GM19395 (cell line): Measurements from ENCODE around the gene AKAP7.

ENCODE experiments used
- ATAC-seq: cut with Tn5 transposase; IDR thresholded peaks from one replicate; pipeline ENCODE4 v1.9.1; 2021; ENCODE audit warnings: mild to moderate bottlenecking, moderate library complexity; ENCODE audit not compliant: unreplicated experiment

Gene AKAP7

GRCh38 chr6:131197716-131198115, 62.4 kb downstream of the AKAP7 start:
- no peak for ATAC-seq

GRCh38 chr6:131199568-131200272, 64.5 kb downstream of the AKAP7 start:
- ATAC-seq = peak; percentile 100

DNA sequence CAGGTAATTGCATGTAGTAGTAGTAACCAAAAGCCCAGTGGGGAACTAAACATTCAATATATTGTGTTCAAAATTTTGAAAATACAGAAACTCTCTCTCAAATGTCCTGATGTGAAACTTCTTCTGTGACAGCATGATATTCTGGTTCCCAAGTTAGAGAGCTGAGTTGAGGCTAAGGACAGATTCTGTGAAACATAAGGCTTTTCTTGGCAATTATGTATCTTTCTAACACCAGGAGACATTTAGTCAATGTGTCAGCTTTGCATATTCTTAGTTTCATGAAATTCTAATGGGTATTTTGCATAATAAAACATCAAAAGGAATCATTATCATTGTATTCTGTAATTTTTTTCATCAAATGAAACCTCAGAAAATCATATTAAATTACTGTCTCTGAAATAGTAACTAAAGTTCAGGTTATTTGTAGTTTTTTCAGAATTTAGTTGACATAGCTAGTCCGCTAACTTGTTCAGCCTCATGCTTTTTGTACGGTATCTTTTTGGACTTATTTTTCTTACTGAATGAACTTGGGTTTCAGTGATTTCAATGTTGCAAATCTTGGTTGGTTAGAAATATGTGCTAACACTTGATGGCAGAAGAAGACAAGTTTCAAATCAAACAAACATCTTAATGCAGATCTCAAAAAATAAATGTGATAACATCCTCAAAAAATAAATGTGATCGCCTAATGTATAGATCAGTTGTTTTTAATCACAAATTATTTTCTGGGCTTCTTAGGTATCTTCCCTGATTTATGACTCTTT, 70.4 kb downstream of the AKAP7 start:
- no peak for ATAC-seq

DNA sequence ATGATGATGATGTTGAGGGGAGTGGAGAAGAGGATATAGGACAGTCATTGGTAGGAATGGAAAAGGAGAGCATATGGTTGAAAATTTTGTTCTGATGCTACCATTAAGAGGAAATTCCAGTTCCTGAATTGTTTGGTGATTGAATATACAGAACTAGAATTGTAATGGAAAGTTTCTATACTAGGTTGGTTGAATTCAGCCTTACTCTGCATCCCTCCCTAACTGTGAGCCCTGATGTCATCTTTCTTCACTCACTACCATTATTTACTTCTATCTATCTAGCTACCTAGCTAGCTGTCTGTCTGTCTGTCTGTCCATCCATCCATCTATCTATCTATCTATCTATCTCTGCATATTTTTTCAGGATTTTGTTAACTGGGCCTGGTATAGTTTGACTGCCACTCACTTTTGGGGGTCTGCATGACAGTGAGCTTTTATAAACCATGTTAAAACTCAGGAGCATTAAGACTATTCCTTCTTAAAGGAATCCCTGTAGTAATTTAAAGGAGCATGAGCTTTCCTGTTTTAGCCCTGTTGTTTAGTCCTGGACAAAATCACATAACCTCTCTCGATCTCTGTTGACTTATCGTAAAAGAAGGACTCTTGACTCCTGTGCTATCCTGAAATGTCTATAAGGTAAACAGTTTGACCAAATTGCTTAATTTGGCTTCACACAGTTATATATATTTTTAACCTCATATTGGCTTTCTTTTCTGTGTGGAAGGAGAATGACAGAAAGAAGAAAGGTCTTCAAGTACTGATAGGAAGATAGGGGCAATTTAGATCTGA, 71.4 kb downstream of the AKAP7 start:
- no peak for ATAC-seq

DNA sequence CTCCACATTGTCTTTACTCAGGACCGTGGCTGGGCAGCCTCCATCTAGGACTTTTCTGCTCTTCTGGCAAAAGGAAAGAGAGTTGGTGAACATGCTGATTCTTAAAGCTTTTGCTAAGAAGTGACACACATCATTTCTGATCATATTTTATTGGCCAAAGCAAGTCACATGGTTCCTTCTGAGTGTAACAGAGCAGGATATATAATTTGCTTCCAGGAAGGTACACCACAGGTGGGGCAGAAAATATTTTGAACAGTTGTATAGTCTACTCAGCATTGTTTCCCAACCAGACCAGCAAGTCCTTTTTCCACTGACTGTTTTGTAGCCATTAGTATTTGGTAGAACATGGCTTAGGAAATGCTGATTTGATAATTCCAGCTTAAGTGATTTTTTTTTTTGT, 73.5 kb downstream of the AKAP7 start:
- no peak for ATAC-seq

GRCh38 chr6:131210469-131210868, 75.2 kb downstream of the AKAP7 start:
- ATAC-seq = no peak

DNA sequence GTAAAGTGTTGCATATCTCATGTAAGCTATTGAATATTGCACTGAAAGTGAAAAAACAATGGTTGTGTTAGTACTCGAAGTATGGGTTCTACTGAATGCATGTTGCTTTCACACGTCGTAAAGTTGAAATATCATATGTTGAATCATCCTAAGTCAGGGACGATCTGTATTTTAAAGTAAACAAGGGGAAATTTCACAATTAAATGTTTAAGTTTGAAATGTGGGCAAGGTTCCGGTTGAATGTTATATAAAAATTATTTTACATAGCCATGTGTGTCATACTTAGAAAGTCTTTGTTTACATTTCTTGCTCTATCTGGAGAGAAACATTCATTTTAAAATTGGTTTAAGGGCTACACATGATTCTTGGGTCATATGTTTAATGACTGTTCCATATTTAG, 76.8 kb downstream of the AKAP7 start:
- no peak for ATAC-seq

DNA sequence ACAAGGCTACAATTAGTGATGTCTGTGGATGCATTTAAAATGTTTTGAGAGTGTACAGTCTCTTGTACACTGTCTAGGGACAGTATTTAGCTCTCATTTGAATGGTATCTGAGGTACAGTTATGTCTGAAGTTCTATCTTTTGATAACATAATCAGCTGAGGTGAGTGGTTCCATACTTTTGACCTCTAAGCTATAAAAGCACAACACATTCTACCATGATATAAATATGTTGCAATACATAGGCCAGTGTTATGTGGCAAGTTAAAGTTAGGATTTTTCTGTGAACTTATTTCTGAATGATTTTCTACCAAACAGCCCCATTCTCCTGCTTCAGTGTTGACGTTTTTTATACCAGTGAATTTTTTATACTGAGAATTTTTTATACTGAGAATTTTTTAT, 77.6 kb downstream of the AKAP7 start:
- no peak for ATAC-seq

- no peak for ATAC-seq
Observed at GRCh38 chr6:131213501-131213990, 78.3 kb downstream of the AKAP7 start.

DNA sequence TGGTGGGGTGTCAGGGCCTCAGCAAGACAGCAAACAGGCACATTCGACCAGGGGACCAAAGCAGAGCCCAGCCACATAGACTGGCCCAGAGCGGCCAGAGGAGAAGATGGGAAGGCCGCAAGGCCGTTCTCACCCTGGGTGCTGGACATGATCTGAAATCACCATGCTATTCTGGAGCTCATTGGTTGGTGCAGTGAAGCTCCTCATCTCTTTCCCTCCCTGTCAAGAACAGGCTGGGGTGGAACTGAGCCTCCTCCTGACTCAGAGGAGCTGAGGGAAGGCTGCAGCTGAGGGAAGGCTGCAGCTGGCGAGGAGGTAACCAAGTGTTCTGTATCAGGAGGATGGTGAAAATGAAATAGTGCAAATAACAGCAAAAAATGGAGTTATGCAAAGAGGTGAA, 80.0 kb downstream of the AKAP7 start:
- no peak for ATAC-seq

- no peak for ATAC-seq
Observed at GRCh38 chr6:131216246-131216645, 81.0 kb downstream of the AKAP7 start.

GRCh38 chr6:131222773-131223172, 87.5 kb downstream of the AKAP7 start:
- no peak for ATAC-seq

GRCh38 chr6:131223416-131223815, 88.1 kb downstream of the AKAP7 start:
- no peak for ATAC-seq

- ATAC-seq = no peak
Observed at GRCh38 chr6:131225127-131225526, 89.9 kb downstream of the AKAP7 start.

- ATAC-seq = no peak
Observed at GRCh38 chr6:131225959-131226358, 90.7 kb downstream of the AKAP7 start.

DNA sequence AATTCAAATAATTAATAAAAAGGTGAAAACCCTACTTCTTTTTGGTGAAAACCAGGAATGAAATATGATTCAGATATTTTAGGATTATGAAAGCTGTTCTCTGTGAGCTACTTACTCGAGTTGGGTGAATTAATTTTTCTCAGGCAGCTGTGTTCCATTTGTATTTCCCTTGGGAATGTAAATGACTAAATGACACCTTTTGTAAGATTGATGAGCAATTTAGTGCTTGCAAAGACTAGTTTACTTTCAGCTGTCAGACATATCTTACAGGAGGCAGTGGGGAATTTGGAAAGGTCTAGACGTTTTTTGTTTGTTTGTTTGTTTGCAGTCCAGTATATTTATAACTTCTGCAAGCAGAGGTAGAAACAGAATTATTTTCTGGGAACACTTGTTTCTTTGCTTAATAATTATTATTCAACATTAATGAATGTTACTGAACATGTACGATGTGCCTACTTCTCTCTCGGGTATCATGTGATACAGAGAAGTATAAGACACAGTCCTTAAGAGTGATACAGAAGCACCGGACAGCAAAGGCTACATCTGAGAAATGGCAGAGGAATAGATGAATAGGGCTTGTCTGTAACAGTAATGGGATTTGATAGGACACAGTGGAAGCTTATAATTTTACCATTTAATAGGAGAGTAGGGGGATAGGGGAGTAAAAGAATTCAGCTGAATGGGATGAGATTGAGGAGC, 91.3 kb downstream of the AKAP7 start:
- ATAC-seq = no peak

DNA sequence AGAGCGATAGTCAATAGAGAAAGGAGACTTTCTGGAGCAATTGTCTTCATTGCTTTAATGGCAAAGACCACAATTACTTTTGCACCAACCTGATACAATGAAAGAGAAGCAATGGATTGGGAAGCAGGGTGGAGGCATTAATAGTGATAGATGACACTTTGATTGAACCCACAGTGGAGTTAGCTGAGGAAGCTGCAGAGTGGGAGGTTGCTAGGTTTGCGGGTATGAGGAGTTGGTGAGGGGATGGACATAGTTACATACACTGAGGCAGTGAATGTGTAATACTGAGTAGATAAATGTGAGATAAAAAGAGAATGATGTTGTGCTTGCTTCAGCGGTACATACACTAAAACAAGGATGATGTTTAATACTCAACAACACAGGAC, 91.9 kb downstream of the AKAP7 start:
- ATAC-seq = no peak

GRCh38 chr6:131231103-131231502, 95.8 kb downstream of the AKAP7 start:
- ATAC-seq = no peak

GRCh38 chr6:131231891-131232290, 96.6 kb downstream of the AKAP7 start:
- ATAC-seq = no peak

DNA sequence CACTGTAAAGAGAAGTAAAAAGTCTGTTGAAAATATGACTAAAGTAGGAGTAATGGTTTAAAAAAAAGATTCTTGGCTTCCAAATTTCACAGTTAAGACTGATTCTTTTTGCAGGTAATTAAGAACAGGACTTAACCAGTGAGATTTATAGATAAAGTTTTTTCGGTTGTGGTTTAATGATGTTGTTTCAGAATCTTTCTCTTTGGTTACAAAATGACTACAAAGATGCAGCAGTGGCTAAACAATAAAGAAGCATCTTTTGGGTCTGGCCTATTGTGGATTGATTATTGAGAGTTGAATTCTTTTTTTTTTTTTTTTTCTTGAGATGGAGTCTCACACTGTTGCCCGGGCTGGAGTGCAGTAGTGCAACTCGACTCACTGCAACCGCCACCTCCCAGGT, 109.7 kb downstream of the AKAP7 start:
- ATAC-seq = no peak

DNA sequence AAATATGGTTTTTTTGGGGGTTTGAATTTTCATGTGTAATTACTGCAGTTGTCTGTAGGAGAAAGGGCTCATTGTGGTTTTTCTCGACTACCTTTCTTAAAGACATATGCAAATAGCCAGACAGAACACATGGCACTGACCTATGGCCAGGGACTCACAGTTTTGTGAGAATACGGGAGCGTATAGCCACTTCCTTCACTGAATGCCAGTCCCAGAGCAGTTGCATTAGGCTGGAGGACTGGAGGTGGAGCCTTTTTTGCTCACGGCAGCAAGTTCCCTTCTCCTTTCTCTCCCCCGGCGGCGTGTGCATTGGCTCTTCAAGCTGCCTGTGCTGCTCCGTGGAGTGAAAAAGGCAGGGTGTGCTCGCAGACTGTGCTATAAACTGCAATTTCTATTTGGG, 114.9 kb downstream of the AKAP7 start:
- ATAC-seq = peak; percentile 89
